GM12865 (cell line): ENCODE data around the gene MGRN1.

Source experiments
- DNase-seq: peaks from one replicate; pipeline ENCODE4 v3.0.0; 2010; ENCODE audit warnings: low read depth
- H3K4me3 ChIP-seq: 2 replicates; pipeline ENCODE4 v1.5.1; 2011; ENCODE audit warnings: mild to moderate bottlenecking, low read depth, low read length, control low read depth
- CTCF ChIP-seq: IDR thresholded peaks from 2 replicates; pipeline ENCODE4 v1.5.1; 2011; ENCODE audit warnings: low read length, control low read depth, low read depth, inconsistent platforms; ENCODE audit not compliant: insufficient read depth; ENCODE audit errors: missing control alignments

The MGRN1 gene

GRCh38 chr16:4676831-4677230 lies 52.2 kb downstream of the MGRN1 start:
- no peak for DNase-seq
- TF ChIP-seq CTCF = no peak
- H3K4me3 ChIP-seq = no peak overlapping the region

GRCh38 chr16:4677390-4677789 lies 52.8 kb downstream of the MGRN1 start:
- DNase-seq = no peak
- no peak overlapping the region for H3K4me3 ChIP-seq
- TF ChIP-seq CTCF = no peak

GRCh38 chr16:4677994-4678393 lies 53.4 kb downstream of the MGRN1 start:
- no peak overlapping the region for H3K4me3 ChIP-seq
- TF ChIP-seq CTCF = no peak
- DNase-seq = no peak

GRCh38 chr16:4678596-4678995 lies 54.0 kb downstream of the MGRN1 start:
- no peak for DNase-seq
- H3K4me3 ChIP-seq = no peak overlapping the region
- no peak for TF ChIP-seq CTCF

- no peak for DNase-seq
- H3K4me3 ChIP-seq = no peak overlapping the region
- TF ChIP-seq CTCF = no peak
Measured at GRCh38 chr16:4679156-4679849, 54.7 kb downstream of the MGRN1 start.

- DNase-seq = no peak
- no peak overlapping the region for H3K4me3 ChIP-seq
- TF ChIP-seq CTCF = no peak
Measured at GRCh38 chr16:4679850-4680636, 55.4 kb downstream of the MGRN1 start.
